NCI-H526 (cell line): Measurements from ENCODE around the gene ORC1.

ENCODE experiments used
- DNase-seq, 2 experiments: peaks; one replicate each; lab custom pipeline; 2025; lab: John Stamatoyannopoulos, UW

Gene ORC1

GRCh38 chr1:52404116-52404974 is at the start of gene ORC1, which contains the start of gene PRPF38A:
TSS of gene ORC1 (minus strand) at chr1:52404423. CDS start at chr1:52402223, 2,200 bp downstream.
TSS of gene PRPF38A (plus strand) at chr1:52404602. CDS start at chr1:52404750, 148 bp downstream.
- peak; percentile 96 to 99 for DNase-seq

- DNase-seq: no peak
Measured at GRCh38 chr1:52444463-52444862, 40.2 kb upstream of the ORC1 start.

- no peak for DNase-seq
Measured at GRCh38 chr1:52439976-52440375, 35.8 kb upstream of the ORC1 start.

GRCh38 chr1:52436817-52437216 is 32.6 kb upstream of the ORC1 start:
- DNase-seq: no peak

GRCh38 chr1:52435650-52436049 is 31.4 kb upstream of the ORC1 start:
- no peak for DNase-seq

GRCh38 chr1:52435211-52435610 is 31.0 kb upstream of the ORC1 start:
- no peak for DNase-seq

- no peak for DNase-seq
Measured at GRCh38 chr1:52432807-52433206, 28.6 kb upstream of the ORC1 start.

GRCh38 chr1:52427152-52427551 is 22.9 kb upstream of the ORC1 start:
- no peak for DNase-seq

GRCh38 chr1:52426371-52426770 is 22.1 kb upstream of the ORC1 start:
- DNase-seq: no peak

- DNase-seq: no peak
Measured at GRCh38 chr1:52424813-52425212, 20.6 kb upstream of the ORC1 start.

GRCh38 chr1:52424231-52424636 is 20.0 kb upstream of the ORC1 start:
- DNase-seq: no peak

- DNase-seq: no peak
Measured at GRCh38 chr1:52423771-52424170, 19.5 kb upstream of the ORC1 start.

- DNase-seq: peak in 1 of 2 experiments; percentile 16
Measured at GRCh38 chr1:52423055-52423454, 18.8 kb upstream of the ORC1 start.

GRCh38 chr1:52420713-52421112 is 16.5 kb upstream of the ORC1 start:
- no peak for DNase-seq

GRCh38 chr1:52416811-52417210 is 12.6 kb upstream of the ORC1 start:
- no peak for DNase-seq

GRCh38 chr1:52414942-52415341 is 10.7 kb upstream of the ORC1 start:
- no peak for DNase-seq

- peak; percentile 35 to 52 for DNase-seq
Measured at GRCh38 chr1:52413410-52413989, 9.3 kb upstream of the ORC1 start.

- no peak for DNase-seq
Measured at GRCh38 chr1:52404975-52405338, 734 bp upstream of the ORC1 start.

GRCh38 chr1:52403566-52404115 is 582 bp downstream of the ORC1 start:
- peak in 1 of 2 experiments; percentile 72 for DNase-seq

- DNase-seq: peak in 1 of 2 experiments; percentile 4
Measured at GRCh38 chr1:52402860-52403240, 1.4 kb downstream of the ORC1 start.

GRCh38 chr1:52400131-52400530 is 4.1 kb downstream of the ORC1 start:
- DNase-seq: no peak

- DNase-seq: no peak
Measured at GRCh38 chr1:52399629-52400028, 4.6 kb downstream of the ORC1 start.

GRCh38 chr1:52393174-52393573 is 11.0 kb downstream of the ORC1 start:
- DNase-seq: no peak
